OCI-LY1 (cell line): ENCODE data around the gene DMTF1.

Experiments
- H2AFZ ChIP-seq: fragments of 200-600 bp; sonication (generic), shearing (Covaris generic); 2 replicates; pipeline ENCODE4 v1.6.0; 2014; ENCODE audit warnings: antibody characterized with exemption, mild to moderate bottlenecking, low read length
- H3F3A ChIP-seq: fragments of 200-600 bp; sonication (generic), shearing (Covaris generic); 2 replicates; pipeline ENCODE4 v1.6.0; 2014; ENCODE audit warnings: mild to moderate bottlenecking, antibody characterized with exemption, low read length, moderate library complexity; ENCODE audit not compliant: insufficient read depth
- H3K27ac ChIP-seq: fragments of 200-600 bp; sonication (generic); 2 replicates; pipeline ENCODE4 v1.5.1; 2014; ENCODE audit warnings: low read length, mixed run types, mild to moderate bottlenecking, low read depth; ENCODE audit not compliant: poor library complexity, severe bottlenecking
- H3K27me3 ChIP-seq: fragments of 200-600 bp; sonication (generic); 2 replicates; pipeline ENCODE4 v1.6.0; 2014; ENCODE audit warnings: antibody characterized with exemption, mild to moderate bottlenecking, low read length, moderate library complexity; ENCODE audit not compliant: insufficient read depth
- H3K36me3 ChIP-seq: fragments of 200-600 bp; sonication (generic); 2 replicates; pipeline ENCODE4 v1.6.1; 2014; ENCODE audit warnings: mild to moderate bottlenecking, antibody characterized with exemption, low read length, moderate library complexity, mixed read lengths; ENCODE audit not compliant: insufficient read depth
- H3K4me1 ChIP-seq: fragments of 200-600 bp; sonication (generic); 2 replicates; pipeline ENCODE4 v1.5.1; 2014; ENCODE audit warnings: mild to moderate bottlenecking, low read length, moderate library complexity; ENCODE audit not compliant: insufficient read depth, severe bottlenecking
- H3K4me2 ChIP-seq: fragments of 200-600 bp; sonication (generic), shearing (Covaris generic); 2 replicates; pipeline ENCODE4 v1.6.1; 2014; ENCODE audit warnings: low read length
- H3K4me3 ChIP-seq: fragments of 200-600 bp; sonication (generic); 2 replicates; pipeline ENCODE4 v1.5.1; 2014; ENCODE audit warnings: low read length, low read depth, mild to moderate bottlenecking, mixed read lengths; ENCODE audit not compliant: poor library complexity, severe bottlenecking
- H3K79me2 ChIP-seq: fragments of 200-600 bp; shearing (Covaris generic); 2 replicates; pipeline ENCODE4 v1.6.1; 2016; ENCODE audit warnings: mixed run types, low read length, mixed read lengths; ENCODE audit not compliant: insufficient read depth
- H3K9ac ChIP-seq: fragments of 200-600 bp; sonication (generic), shearing (Covaris generic); 2 replicates; pipeline ENCODE4 v1.6.1; 2014; ENCODE audit warnings: mild to moderate bottlenecking, low read length, mixed read lengths
- H3K9me2 ChIP-seq: fragments of 200-600 bp; sonication (generic), shearing (Covaris generic); 2 replicates; pipeline ENCODE4 v1.6.1; 2014; ENCODE audit warnings: low read depth, mild to moderate bottlenecking, low read length, mixed read lengths
- H3K9me3 ChIP-seq: fragments of 200-600 bp; shearing (Covaris generic); 2 replicates; pipeline ENCODE4 v1.6.1; 2014; ENCODE audit warnings: low read length, mixed read lengths
- H4K20me1 ChIP-seq: fragments of 200-600 bp; sonication (generic), shearing (Covaris generic); 2 replicates; pipeline ENCODE4 v1.6.0; 2016; ENCODE audit warnings: mild to moderate bottlenecking, low read length; ENCODE audit not compliant: insufficient read depth
- CTCF ChIP-seq: fragments of 200-600 bp; sonication (generic), shearing (Covaris generic); IDR thresholded peaks from 2 replicates; pipeline ENCODE4 v1.5.1; 2017; ENCODE audit warnings: mild to moderate bottlenecking, antibody characterized with exemption, low read length, moderate library complexity, mixed read lengths
- EZH2 ChIP-seq: fragments of 200-600 bp; sonication (generic), shearing (Covaris generic); IDR thresholded peaks from 2 replicates; pipeline ENCODE4 v1.8.0; 2017; ENCODE audit warnings: borderline replicate concordance, mixed run types, mild to moderate bottlenecking, antibody characterized with exemption, low read length, moderate library complexity, mixed read lengths

DMTF1 gene

DNA sequence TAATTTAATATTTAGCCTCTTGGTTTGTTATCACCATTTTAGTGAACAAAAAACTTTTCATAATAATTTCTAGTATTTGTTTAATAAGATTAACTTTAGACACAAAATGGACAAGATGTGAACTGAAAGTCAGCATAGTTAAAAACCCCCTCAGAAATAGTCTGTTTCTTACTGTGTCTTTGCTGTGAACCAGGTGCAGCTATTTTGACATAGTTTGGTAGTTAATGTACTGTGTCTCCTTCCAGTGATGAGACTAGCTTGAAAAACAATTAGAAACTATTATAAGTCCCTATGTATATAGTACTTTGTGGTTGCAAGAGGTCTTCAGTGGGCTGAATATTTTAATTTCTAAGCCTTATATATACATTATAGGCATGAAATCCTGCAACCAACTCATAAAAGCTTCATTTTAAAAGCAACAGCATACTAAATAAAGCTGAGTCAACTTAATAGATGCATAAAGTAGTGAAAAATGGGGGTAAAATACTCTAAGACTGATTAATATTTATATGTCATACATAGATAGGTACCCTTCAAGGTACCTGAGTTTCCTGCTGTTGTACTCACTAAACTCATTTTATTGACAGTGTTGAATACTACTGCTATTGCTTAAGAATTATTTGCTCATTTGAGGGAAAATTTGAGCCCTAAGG, 19.2 kb downstream of the DMTF1 start:
- Histone ChIP-seq H4K20me1 (no peaks in the 10 kb centered on the region), H3K9me2 (no peaks in the 10 kb centered on the region), H3K9ac (no peak overlapping the region), H3F3A (no peaks in the 10 kb centered on the region), H2AFZ (no peak overlapping the region), H3K4me1 (no peaks in the 10 kb centered on the region), H3K27me3 (no peaks in the 10 kb centered on the region), H3K79me2 (0 out of 2 replicates have a peak, but pooled peaks cover 6% of the 10 kb centered on the region), H3K27ac (no peak overlapping the region), H3K4me2 (no peak overlapping the region), H3K36me3 (peaks cover 100% of the 10 kb centered on the region), H3K4me3 (no peak overlapping the region), H3K9me3 (no peaks in the 10 kb centered on the region)
- TF ChIP-seq EZH2 (no peak), CTCF (no peak)

DNA sequence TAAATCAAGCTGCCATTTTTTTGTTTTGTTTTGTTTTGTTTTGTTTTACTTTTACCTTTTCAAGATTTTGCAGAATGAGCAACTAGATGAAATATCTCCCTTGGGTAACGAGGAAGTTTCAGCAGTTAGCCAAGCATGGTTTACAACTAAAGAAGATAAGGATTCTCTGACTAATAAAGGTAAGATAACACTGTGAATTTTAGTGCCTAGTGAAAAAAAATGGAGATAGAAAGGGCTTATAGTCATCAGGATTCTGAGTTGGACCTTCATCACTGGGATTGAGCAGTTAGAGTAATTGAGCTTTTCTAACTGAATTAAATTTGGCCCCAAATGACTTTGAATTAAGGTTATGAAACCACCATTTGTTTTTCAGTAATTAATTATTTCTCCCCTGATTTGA, 21.2 kb downstream of the DMTF1 start:
- peaks cover 3% of the 10 kb centered on the region; the same call in 1 of the 2 replicates for H4K20me1 ChIP-seq
- no peak overlapping the region for H3K27ac ChIP-seq
- peaks cover 15% of the 10 kb centered on the region for H3K79me2 ChIP-seq
- H3K9me2 ChIP-seq: no peaks in the 10 kb centered on the region
- no peak overlapping the region for H3K9ac ChIP-seq
- H3K4me2 ChIP-seq: no peak overlapping the region
- H3K4me1 ChIP-seq: no peaks in the 10 kb centered on the region
- H3K36me3 ChIP-seq: peaks cover 100% of the 10 kb centered on the region
- no peaks in the 10 kb centered on the region for H3K27me3 ChIP-seq
- H3K4me3 ChIP-seq: no peak overlapping the region
- no peak for TF ChIP-seq EZH2
- no peak for TF ChIP-seq CTCF
- 0 out of 2 replicates have a peak, but pooled peaks cover 4% of the 10 kb centered on the region for H3F3A ChIP-seq
- H2AFZ ChIP-seq: no peak overlapping the region
- H3K9me3 ChIP-seq: no peaks in the 10 kb centered on the region

GRCh38 chr7:87178320-87178719, 26.1 kb downstream of the DMTF1 start:
- TF ChIP-seq EZH2 (no peak), CTCF (no peak)
- Histone ChIP-seq H3K36me3 (peaks cover 96% of the 10 kb centered on the region), H3F3A (0 out of 2 replicates have a peak, but pooled peaks cover 4% of the 10 kb centered on the region), H3K9me2 (no peaks in the 10 kb centered on the region), H3K9me3 (no peaks in the 10 kb centered on the region), H3K79me2 (peaks cover 21% of the 10 kb centered on the region), H3K9ac (no peak overlapping the region), H3K27ac (no peak overlapping the region), H3K4me3 (no peak overlapping the region), H2AFZ (no peak overlapping the region), H4K20me1 (peaks cover 4% of the 10 kb centered on the region; the same call in 1 of the 2 replicates), H3K4me1 (no peaks in the 10 kb centered on the region), H3K4me2 (no peak overlapping the region), H3K27me3 (no peaks in the 10 kb centered on the region)
